Naive B cell (primary cell): ENCODE data around the gene GULP1. TPM values are rescaled to one million over a fixed set of nuclear protein-coding genes. Genes with fewer than 3 reads are reported as not detected.

Experiments used
- ATAC-seq, 2 donors: fragments of 150-1000 bp; cut with Tn5 transposase; 2 replicates each; pipeline ENCODE4 v1.10.0; 2021; ENCODE audit warnings: low read depth in 2 of 2, mild to moderate bottlenecking in 2 of 2, moderate library complexity in 2 of 2
- DNase-seq: peaks from one replicate; pipeline ENCODE4 v3.0.0; 2022
- H3K27ac Mint-ChIP-seq, 6 donors: one replicate each; pipeline ENCODE4 v1.8.0; 2020 to 2022; ENCODE audit warnings: mild to moderate bottlenecking in 6 of 6, mixed read lengths in 6 of 6, moderate library complexity in 5 of 6, inconsistent platforms in 2 of 6
- H3K27me3 Mint-ChIP-seq, 3 donors: one replicate each; pipeline ENCODE4 v1.8.0; 2021 to 2022; ENCODE audit warnings: mixed read lengths in 3 of 3, mild to moderate bottlenecking in 1 of 3
- H3K36me3 Mint-ChIP-seq, 2 donors: one replicate each; pipeline ENCODE4 v1.8.0; 2020 to 2022; ENCODE audit warnings: mixed read lengths in 2 of 2, inconsistent platforms in 1 of 2, mild to moderate bottlenecking in 1 of 2
- H3K4me1 Mint-ChIP-seq, 3 donors: one replicate each; pipeline ENCODE4 v1.8.0; 2020 to 2022; ENCODE audit warnings: mixed read lengths in 3 of 3, inconsistent platforms in 1 of 3, mild to moderate bottlenecking in 1 of 3, moderate library complexity in 1 of 3
- H3K4me3 Mint-ChIP-seq, 8 donors: one replicate each; pipeline ENCODE4 v1.8.0; 2020 to 2022; ENCODE audit warnings: mild to moderate bottlenecking in 8 of 8, mixed read lengths in 8 of 8, moderate library complexity in 8 of 8, inconsistent platforms in 2 of 8
- H3K9me3 Mint-ChIP-seq, 7 donors: one replicate each; pipeline ENCODE4 v1.8.0; 2020 to 2022; ENCODE audit warnings: mixed read lengths in 7 of 7, mild to moderate bottlenecking in 5 of 7, inconsistent platforms in 2 of 7, moderate library complexity in 1 of 7
- polyA plus RNA-seq, 6 donors: library from polyadenylated mRNA; unstranded; fragments of 300-500 nt; fragmentation: Illumina TruSeq; gene quantifications; one replicate each; pipeline ENCODE4 v1.2.3, GENCODE V29; 2021; ENCODE audit warnings: low read depth in 6 of 6

GULP1 gene
- polyA plus RNA-seq, 6 donors from 2014 or later: not detected

- DNase-seq (no peak), ATAC-seq (no peak)
- no peaks in the 10 kb centered on the region for H3K27me3 Mint-ChIP-seq
- H3K27ac Mint-ChIP-seq: no peak overlapping the region
- H3K4me3 Mint-ChIP-seq: no peak overlapping the region
- no peaks in the 10 kb centered on the region for H3K36me3 Mint-ChIP-seq
- no peaks in the 10 kb centered on the region for H3K4me1 Mint-ChIP-seq
- H3K9me3 Mint-ChIP-seq: no peaks in the 10 kb centered on the region
Observed at GRCh38 chr2:188515918-188516317, 224.2 kb downstream of the GULP1 start.

- H3K9me3 Mint-ChIP-seq: no peaks in the 10 kb centered on the region
- H3K27ac Mint-ChIP-seq: no peak overlapping the region
- H3K4me1 Mint-ChIP-seq: no peaks in the 10 kb centered on the region
- no peaks in the 10 kb centered on the region for H3K36me3 Mint-ChIP-seq
- H3K27me3 Mint-ChIP-seq: no peaks in the 10 kb centered on the region
- ATAC-seq (no peak), DNase-seq (no peak)
- H3K4me3 Mint-ChIP-seq: no peak overlapping the region
Observed at GRCh38 chr2:188517549-188518215, 226.0 kb downstream of the GULP1 start.

GRCh38 chr2:188518381-188518780, 226.7 kb downstream of the GULP1 start:
- ATAC-seq (no peak), DNase-seq (no peak)
- H3K27me3 Mint-ChIP-seq: no peaks in the 10 kb centered on the region
- no peaks in the 10 kb centered on the region for H3K4me1 Mint-ChIP-seq
- no peaks in the 10 kb centered on the region for H3K36me3 Mint-ChIP-seq
- no peak overlapping the region for H3K27ac Mint-ChIP-seq
- H3K4me3 Mint-ChIP-seq: no peak overlapping the region
- H3K9me3 Mint-ChIP-seq: no peaks in the 10 kb centered on the region

- no peak overlapping the region for H3K27ac Mint-ChIP-seq
- no peaks in the 10 kb centered on the region for H3K9me3 Mint-ChIP-seq
- H3K36me3 Mint-ChIP-seq: no peaks in the 10 kb centered on the region
- no peaks in the 10 kb centered on the region for H3K27me3 Mint-ChIP-seq
- H3K4me3 Mint-ChIP-seq: no peak overlapping the region
- no peaks in the 10 kb centered on the region for H3K4me1 Mint-ChIP-seq
- DNase-seq (no peak), ATAC-seq (no peak)
Observed at GRCh38 chr2:188519136-188519535, 227.5 kb downstream of the GULP1 start.

- Mint-ChIP-seq H3K9me3 (no peaks in the 10 kb centered on the region), H3K4me1 (no peaks in the 10 kb centered on the region), H3K36me3 (no peaks in the 10 kb centered on the region), H3K27ac (no peak overlapping the region), H3K4me3 (no peak overlapping the region), H3K27me3 (no peaks in the 10 kb centered on the region)
- no peak for DNase-seq
- no peak for ATAC-seq
Observed at GRCh38 chr2:188522517-188522916, 230.8 kb downstream of the GULP1 start.

GRCh38 chr2:188523919-188524318, 232.2 kb downstream of the GULP1 start:
- no peak overlapping the region for H3K4me3 Mint-ChIP-seq
- H3K36me3 Mint-ChIP-seq: no peaks in the 10 kb centered on the region
- H3K4me1 Mint-ChIP-seq: no peaks in the 10 kb centered on the region
- no peaks in the 10 kb centered on the region for H3K27me3 Mint-ChIP-seq
- no peaks in the 10 kb centered on the region for H3K9me3 Mint-ChIP-seq
- no peak for DNase-seq
- no peak for ATAC-seq
- no peak overlapping the region for H3K27ac Mint-ChIP-seq

GRCh38 chr2:188524519-188525113, 232.9 kb downstream of the GULP1 start:
- no peak overlapping the region for H3K4me3 Mint-ChIP-seq
- no peak for DNase-seq
- H3K27ac Mint-ChIP-seq: no peak overlapping the region
- ATAC-seq: no peak
- no peaks in the 10 kb centered on the region for H3K36me3 Mint-ChIP-seq
- no peaks in the 10 kb centered on the region for H3K9me3 Mint-ChIP-seq
- H3K27me3 Mint-ChIP-seq: no peaks in the 10 kb centered on the region
- no peaks in the 10 kb centered on the region for H3K4me1 Mint-ChIP-seq

GRCh38 chr2:188526701-188527100, 235.0 kb downstream of the GULP1 start:
- no peak overlapping the region for H3K4me3 Mint-ChIP-seq
- no peaks in the 10 kb centered on the region for H3K27me3 Mint-ChIP-seq
- H3K27ac Mint-ChIP-seq: no peak overlapping the region
- H3K36me3 Mint-ChIP-seq: no peaks in the 10 kb centered on the region
- DNase-seq (no peak), ATAC-seq (no peak)
- H3K9me3 Mint-ChIP-seq: no peaks in the 10 kb centered on the region
- H3K4me1 Mint-ChIP-seq: no peaks in the 10 kb centered on the region

- no peaks in the 10 kb centered on the region for H3K4me1 Mint-ChIP-seq
- no peak overlapping the region for H3K27ac Mint-ChIP-seq
- no peak overlapping the region for H3K4me3 Mint-ChIP-seq
- no peaks in the 10 kb centered on the region for H3K36me3 Mint-ChIP-seq
- H3K9me3 Mint-ChIP-seq: no peaks in the 10 kb centered on the region
- no peaks in the 10 kb centered on the region for H3K27me3 Mint-ChIP-seq
- ATAC-seq: no peak
- no peak for DNase-seq
Observed at GRCh38 chr2:188527141-188527540, 235.5 kb downstream of the GULP1 start.

GRCh38 chr2:188527581-188527993, 235.9 kb downstream of the GULP1 start:
- no peak for ATAC-seq
- H3K27ac Mint-ChIP-seq: no peak overlapping the region
- no peaks in the 10 kb centered on the region for H3K4me1 Mint-ChIP-seq
- no peak for DNase-seq
- no peaks in the 10 kb centered on the region for H3K36me3 Mint-ChIP-seq
- no peak overlapping the region for H3K4me3 Mint-ChIP-seq
- H3K27me3 Mint-ChIP-seq: no peaks in the 10 kb centered on the region
- H3K9me3 Mint-ChIP-seq: no peaks in the 10 kb centered on the region

- no peaks in the 10 kb centered on the region for H3K27me3 Mint-ChIP-seq
- ATAC-seq (no peak), DNase-seq (no peak)
- H3K9me3 Mint-ChIP-seq: no peaks in the 10 kb centered on the region
- no peaks in the 10 kb centered on the region for H3K36me3 Mint-ChIP-seq
- no peak overlapping the region for H3K27ac Mint-ChIP-seq
- H3K4me1 Mint-ChIP-seq: no peaks in the 10 kb centered on the region
- H3K4me3 Mint-ChIP-seq: no peak overlapping the region
Observed at GRCh38 chr2:188529710-188530109, 238.0 kb downstream of the GULP1 start.

GRCh38 chr2:188534875-188535274, 243.2 kb downstream of the GULP1 start:
- no peaks in the 10 kb centered on the region for H3K36me3 Mint-ChIP-seq
- H3K27ac Mint-ChIP-seq: no peak overlapping the region
- no peak for DNase-seq
- H3K9me3 Mint-ChIP-seq: peaks cover 0 to 8% (median 2%) of the 10 kb centered on the region in 7 donors
- H3K4me3 Mint-ChIP-seq: no peak overlapping the region
- no peaks in the 10 kb centered on the region for H3K27me3 Mint-ChIP-seq
- no peak for ATAC-seq
- H3K4me1 Mint-ChIP-seq: no peaks in the 10 kb centered on the region

GRCh38 chr2:188551671-188552070, 260.0 kb downstream of the GULP1 start:
- Mint-ChIP-seq H3K27ac (no peak overlapping the region), H3K36me3 (no peaks in the 10 kb centered on the region), H3K9me3 (peaks cover 0 to 4% (median 2%) of the 10 kb centered on the region in 7 donors), H3K4me3 (no peak overlapping the region), H3K4me1 (no peaks in the 10 kb centered on the region), H3K27me3 (no peaks in the 10 kb centered on the region)
- ATAC-seq (no peak), DNase-seq (no peak)

- Mint-ChIP-seq H3K27me3 (no peaks in the 10 kb centered on the region), H3K4me3 (no peak overlapping the region), H3K27ac (no peak overlapping the region), H3K4me1 (no peaks in the 10 kb centered on the region), H3K36me3 (peaks cover 0 to 4% of the 10 kb centered on the region in 2 donors), H3K9me3 (peaks cover 0 to 27% (median 11%) of the 10 kb centered on the region in 7 donors)
- DNase-seq (no peak), ATAC-seq (no peak)
Observed at GRCh38 chr2:188557081-188557480, 265.4 kb downstream of the GULP1 start.
